ENCODE results near the gene CRY1. TPM values are rescaled to one million over a fixed set of nuclear protein-coding genes. Genes with fewer than 3 reads are reported as not detected.
"Not testable (repeated sequence)": the region's sequence is repeated elsewhere in the genome, so short reads cannot be mapped to it uniquely, and the experiment has no call there.

CRY1 gene
- total RNA-seq, 1 donor from 2014 or later = 21.2 TPM

DNA sequence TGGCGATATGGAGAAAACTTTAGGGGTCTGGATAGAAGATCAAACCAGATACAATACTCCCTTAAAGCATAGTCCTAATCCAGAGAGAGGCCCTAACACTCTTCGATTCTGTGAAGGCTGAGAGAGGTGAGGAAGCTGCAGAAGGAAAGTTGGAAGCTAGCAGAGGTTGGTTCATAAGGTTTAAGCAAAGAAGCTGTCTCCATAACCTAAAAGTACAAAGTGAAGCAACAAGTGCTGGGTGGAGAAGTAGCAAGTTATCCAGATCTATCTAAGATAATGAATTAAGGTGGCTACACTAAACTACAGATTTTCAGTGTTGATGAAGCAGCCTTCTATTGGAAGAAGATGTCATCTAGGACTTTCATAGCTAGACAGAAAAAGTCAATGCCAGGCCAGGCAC lies 81.8 kb downstream of the CRY1 start:
- TF ChIP-seq, protein P1, sequence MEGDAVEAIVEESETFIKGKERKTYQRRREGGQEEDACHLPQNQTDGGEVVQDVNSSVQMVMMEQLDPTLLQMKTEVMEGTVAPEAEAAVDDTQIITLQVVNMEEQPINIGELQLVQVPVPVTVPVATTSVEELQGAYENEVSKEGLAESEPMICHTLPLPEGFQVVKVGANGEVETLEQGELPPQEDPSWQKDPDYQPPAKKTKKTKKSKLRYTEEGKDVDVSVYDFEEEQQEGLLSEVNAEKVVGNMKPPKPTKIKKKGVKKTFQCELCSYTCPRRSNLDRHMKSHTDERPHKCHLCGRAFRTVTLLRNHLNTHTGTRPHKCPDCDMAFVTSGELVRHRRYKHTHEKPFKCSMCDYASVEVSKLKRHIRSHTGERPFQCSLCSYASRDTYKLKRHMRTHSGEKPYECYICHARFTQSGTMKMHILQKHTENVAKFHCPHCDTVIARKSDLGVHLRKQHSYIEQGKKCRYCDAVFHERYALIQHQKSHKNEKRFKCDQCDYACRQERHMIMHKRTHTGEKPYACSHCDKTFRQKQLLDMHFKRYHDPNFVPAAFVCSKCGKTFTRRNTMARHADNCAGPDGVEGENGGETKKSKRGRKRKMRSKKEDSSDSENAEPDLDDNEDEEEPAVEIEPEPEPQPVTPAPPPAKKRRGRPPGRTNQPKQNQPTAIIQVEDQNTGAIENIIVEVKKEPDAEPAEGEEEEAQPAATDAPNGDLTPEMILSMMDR (IDR thresholded peaks at IDR 0.05) = no peak
- DNase-seq (ENCODE audit: low spot score) = no peak
- Mint-ChIP-seq H3K27ac (ENCODE audit: unreplicated experiment) (no peak overlapping the region), H3K27me3 (ENCODE audit: low read depth) (no peaks in the 10 kb centered on the region), H3K4me1 (ENCODE audit: low read depth) (peaks cover 1% of the 10 kb centered on the region), H3K4me3 (ENCODE audit: unreplicated experiment) (no peak overlapping the region), H3K9me3 (ENCODE audit: low read depth) (peaks cover 2% of the 10 kb centered on the region), H3K36me3 (ENCODE audit: low read depth) (peaks cover 6% of the 10 kb centered on the region)

DNA sequence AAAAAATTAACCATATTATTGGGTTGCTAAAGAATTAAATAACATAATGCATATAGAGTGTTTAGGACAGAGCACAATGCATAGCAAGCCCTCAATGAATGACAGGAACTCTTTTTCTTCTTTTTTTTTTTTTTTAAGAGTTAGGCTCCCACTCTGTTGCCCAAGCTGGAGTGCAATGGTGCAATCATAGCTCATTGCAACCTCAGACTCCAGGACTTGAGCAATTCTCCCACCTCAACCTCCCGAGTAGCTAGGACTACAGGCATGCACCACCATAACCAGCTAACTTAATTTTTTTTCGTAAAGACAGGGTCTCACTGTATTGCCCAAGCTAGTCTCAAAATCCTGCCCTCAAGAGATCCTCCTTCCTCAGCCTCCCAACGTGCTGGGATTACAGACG lies 85.9 kb downstream of the CRY1 start:
- H3K9me3 Mint-ChIP-seq (ENCODE audit: low read depth) = peaks cover 2% of the 10 kb centered on the region
- no peak for DNase-seq (ENCODE audit: low spot score)
- no peak overlapping the region for H3K27ac Mint-ChIP-seq (ENCODE audit: unreplicated experiment)

DNA sequence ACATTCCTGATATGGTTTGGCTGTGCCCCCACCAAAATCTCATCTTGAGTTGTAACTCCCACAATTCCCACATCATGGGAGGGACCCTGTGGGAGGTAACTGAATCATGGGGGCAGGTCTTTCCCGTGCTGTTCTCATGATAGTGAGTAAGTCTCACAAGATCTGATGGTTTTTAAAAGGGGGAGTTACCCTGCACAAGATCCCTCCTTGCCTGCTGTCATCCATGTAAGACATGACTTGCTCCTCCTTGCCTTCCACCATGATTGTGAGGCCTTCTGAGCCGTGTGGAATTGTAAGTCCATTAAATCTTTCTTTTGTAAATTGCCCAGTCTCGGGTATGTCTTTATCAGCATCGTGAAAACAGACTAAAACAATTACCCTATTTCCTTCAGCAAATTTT lies 90.7 kb downstream of the CRY1 start:
- not testable (repeated sequence) for H3K27ac Mint-ChIP-seq (ENCODE audit: unreplicated experiment); H3K36me3 Mint-ChIP-seq (ENCODE audit: low read depth); H3K27me3 Mint-ChIP-seq (ENCODE audit: low read depth); H3K4me3 Mint-ChIP-seq (ENCODE audit: unreplicated experiment); DNase-seq (ENCODE audit: low spot score); H3K9me3 Mint-ChIP-seq (ENCODE audit: low read depth); H3K4me1 Mint-ChIP-seq (ENCODE audit: low read depth)

More for the DNA sequence above, 85.9 kb downstream of the CRY1 start:
- Mint-ChIP-seq H3K4me3 (ENCODE audit: unreplicated experiment) (no peak overlapping the region), H3K4me1 (ENCODE audit: low read depth) (no peaks in the 10 kb centered on the region), H3K27me3 (ENCODE audit: low read depth) (no peaks in the 10 kb centered on the region), H3K36me3 (ENCODE audit: low read depth) (peaks cover 2% of the 10 kb centered on the region)
- TF ChIP-seq, protein P1 (IDR thresholded peaks at IDR 0.05) = no peak

DNA sequence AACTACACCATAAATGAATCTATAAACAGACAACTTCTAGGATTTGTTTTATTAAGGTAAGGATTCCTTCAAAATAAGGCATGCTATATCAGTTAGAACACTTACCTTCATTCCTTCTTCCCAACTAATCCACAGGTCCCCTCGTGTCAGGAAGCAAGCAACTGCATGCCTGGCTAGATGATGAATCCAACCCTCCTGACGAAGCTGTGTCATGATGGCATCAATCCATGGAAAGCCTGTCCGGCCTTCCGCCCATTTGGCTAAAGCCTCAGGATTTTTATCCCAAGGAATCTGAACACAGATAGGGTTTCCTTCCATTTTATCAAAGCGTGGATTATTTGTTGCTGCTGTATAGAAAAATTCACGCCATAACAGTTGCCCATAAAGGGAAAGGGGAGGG lies 93.9 kb downstream of the CRY1 start:
- TF ChIP-seq, protein P1 (IDR thresholded peaks at IDR 0.05) = no peak
- H3K27ac Mint-ChIP-seq (ENCODE audit: unreplicated experiment) = no peak overlapping the region
- peaks cover 9% of the 10 kb centered on the region for H3K36me3 Mint-ChIP-seq (ENCODE audit: low read depth)
- DNase-seq (ENCODE audit: low spot score) = no peak
- no peaks in the 10 kb centered on the region for H3K27me3 Mint-ChIP-seq (ENCODE audit: low read depth)
- H3K4me1 Mint-ChIP-seq (ENCODE audit: low read depth) = peaks cover 17% of the 10 kb centered on the region
- H3K9me3 Mint-ChIP-seq (ENCODE audit: low read depth) = no peaks in the 10 kb centered on the region
- no peak overlapping the region for H3K4me3 Mint-ChIP-seq (ENCODE audit: unreplicated experiment)

DNA sequence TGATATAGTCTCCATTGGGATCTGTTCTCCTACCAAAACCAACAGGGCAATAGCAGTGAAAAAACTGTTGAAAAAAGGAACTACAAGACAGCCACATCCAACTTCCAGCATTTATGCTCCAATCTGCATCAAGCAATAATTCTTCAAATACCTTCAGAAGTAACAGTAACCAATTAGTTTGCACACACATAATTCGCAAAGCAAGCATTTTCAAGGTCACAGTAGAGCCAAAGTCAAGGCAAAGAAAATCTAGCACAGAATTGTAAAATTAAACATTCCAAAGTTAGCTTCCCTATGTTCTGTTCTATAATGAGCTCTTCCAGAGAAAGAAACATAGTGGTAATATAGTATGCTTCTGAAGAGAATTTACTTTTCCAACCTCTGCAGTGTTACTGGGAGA lies 95.4 kb downstream of the CRY1 start:
- TF ChIP-seq, protein P1 (IDR thresholded peaks at IDR 0.05) = no peak
- DNase-seq (ENCODE audit: low spot score) = no peak
- peaks cover 24% of the 10 kb centered on the region for H3K4me1 Mint-ChIP-seq (ENCODE audit: low read depth)
- H3K36me3 Mint-ChIP-seq (ENCODE audit: low read depth) = peaks cover 9% of the 10 kb centered on the region
- no peaks in the 10 kb centered on the region for H3K27me3 Mint-ChIP-seq (ENCODE audit: low read depth)
- no peak overlapping the region for H3K4me3 Mint-ChIP-seq (ENCODE audit: unreplicated experiment)
- no peaks in the 10 kb centered on the region for H3K9me3 Mint-ChIP-seq (ENCODE audit: low read depth)
- no peak overlapping the region for H3K27ac Mint-ChIP-seq (ENCODE audit: unreplicated experiment)

DNA sequence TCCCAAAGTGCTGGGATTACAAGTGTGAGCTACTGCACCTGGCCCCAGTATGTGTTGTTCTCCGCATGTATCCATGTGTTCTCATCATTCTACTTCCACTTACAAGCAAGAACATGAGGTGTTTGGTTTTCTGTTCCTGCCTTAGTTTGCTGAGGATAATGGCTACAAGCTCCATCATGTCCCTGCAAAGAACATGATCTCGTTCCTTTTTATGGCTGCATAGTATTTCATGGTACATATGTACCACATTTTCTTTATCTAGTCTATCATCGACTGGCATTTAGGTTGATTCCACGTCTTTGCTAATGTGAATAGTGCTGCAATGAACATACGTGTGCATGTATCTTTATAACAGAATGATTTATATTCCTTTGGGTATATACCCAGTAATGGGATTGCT lies 97.2 kb downstream of the CRY1 start:
- DNase-seq (ENCODE audit: low spot score) = not testable (repeated sequence)

More for the DNA sequence above, 97.2 kb downstream of the CRY1 start:
- H3K27me3 Mint-ChIP-seq (ENCODE audit: low read depth); H3K4me3 Mint-ChIP-seq (ENCODE audit: unreplicated experiment); H3K9me3 Mint-ChIP-seq (ENCODE audit: low read depth); H3K27ac Mint-ChIP-seq (ENCODE audit: unreplicated experiment); H3K36me3 Mint-ChIP-seq (ENCODE audit: low read depth): not testable (repeated sequence)
- H3K4me1 Mint-ChIP-seq (ENCODE audit: low read depth) = peaks cover 24% of the 10 kb centered on the region
